Measurements from ENCODE around the gene SCFD2. TPM values are rescaled to one million over a fixed set of nuclear protein-coding genes. Genes with fewer than 3 reads are reported as not detected.
"Not testable (repeated sequence)": the region's sequence is repeated elsewhere in the genome, so short reads cannot be mapped to it uniquely, and the experiment has no call there.

Gene SCFD2
- total RNA-seq, 2 donors from 2014 or later, result 17.5 to 18.6 TPM

DNA sequence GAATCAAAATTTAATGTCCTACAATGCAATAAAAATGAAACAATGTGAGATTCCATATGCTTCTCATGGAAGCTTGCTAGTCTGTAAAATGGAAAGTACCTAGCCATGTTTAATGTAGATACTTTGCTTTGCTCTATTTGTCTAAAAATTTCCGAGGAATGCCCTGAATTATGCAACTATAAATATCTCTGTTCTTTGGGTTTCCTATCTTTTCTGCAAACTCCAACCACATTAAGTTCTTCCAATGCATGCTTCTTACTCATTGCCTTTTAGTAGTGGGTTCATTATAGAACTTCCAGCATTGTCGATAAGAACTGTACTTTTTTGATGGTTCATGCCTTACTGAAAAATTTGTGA is 325.4 kb downstream of the SCFD2 start:
- no peak for DNase-seq (ENCODE audit: low spot score)
- intact Hi-C loops (cut with DNase I), result no loop called here

DNA sequence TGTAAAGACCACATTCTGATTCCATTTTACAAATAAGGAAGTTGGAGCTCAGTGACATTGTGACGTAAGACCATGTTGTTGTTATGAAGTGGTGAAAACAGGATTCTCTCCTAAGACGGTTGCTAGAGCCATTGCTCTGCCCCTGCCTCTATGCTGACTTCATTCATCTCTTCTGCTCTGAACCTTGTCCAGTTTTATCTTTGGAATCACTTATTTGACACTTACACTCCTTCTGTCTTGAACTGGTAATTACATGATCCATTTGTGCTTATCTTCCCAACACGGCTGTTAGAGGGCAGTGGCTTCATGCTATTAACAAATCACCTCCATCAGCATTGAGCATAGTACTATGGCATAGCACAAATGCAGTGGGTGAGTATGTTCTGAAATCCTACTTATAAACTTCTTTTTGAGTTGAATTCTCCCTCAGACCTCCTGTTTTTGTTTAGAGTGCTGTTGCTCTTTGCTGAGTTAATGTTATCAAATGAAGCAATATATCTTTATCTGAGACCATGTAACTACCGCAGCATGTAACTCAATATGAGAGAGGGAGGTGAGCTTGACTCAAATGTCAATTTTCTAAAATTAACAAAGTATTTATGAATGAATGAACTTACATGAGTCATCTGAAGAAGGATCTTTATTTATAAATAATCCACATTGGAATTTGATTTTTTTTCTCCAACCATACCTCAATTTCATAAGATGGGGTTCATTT is 326.0 kb downstream of the SCFD2 start:
- intact Hi-C loops (cut with DNase I), result no loop called here
- no peak for DNase-seq (ENCODE audit: low spot score)

DNA sequence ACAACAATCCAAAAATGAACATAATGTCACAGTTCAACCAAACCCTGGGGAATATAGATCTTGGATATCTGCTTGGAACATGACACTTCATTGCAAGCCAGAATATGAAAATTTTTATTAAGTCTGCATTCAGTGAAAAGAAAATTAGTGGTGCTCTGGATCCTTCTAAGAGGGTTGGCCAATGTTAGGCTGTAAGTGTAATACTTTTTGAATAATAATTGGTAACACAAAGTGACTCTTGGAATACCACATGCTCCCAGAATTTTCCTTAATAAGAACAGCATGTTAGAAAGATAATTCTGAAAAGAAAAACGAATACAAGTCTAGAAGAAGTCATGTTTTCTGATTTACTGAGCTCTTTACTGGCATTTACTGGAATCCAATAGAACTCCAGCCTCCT is 328.0 kb downstream of the SCFD2 start:
- no peak for DNase-seq (ENCODE audit: low spot score)
- intact Hi-C loops (cut with DNase I), result no loop called here

DNA sequence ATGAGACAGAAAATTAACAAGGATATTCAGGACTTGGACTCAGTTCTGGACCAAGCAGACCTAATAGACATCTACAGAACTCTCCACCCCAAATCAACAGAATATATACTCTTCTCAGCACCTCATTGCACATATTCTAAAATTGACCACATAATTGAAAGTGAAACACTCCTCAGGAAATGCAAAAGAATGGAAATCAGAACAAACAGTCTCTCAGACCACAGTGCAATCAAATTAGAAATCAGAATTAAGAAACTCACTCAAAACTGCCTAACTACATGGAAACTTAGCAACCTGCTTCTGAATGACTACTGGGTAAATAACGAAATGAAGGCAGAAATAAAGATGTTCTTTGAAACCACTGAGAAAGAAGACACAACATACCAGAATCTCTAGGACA is 333.0 kb downstream of the SCFD2 start:
- DNase-seq (ENCODE audit: low spot score); intact Hi-C loops (cut with DNase I): not testable (repeated sequence)

DNA sequence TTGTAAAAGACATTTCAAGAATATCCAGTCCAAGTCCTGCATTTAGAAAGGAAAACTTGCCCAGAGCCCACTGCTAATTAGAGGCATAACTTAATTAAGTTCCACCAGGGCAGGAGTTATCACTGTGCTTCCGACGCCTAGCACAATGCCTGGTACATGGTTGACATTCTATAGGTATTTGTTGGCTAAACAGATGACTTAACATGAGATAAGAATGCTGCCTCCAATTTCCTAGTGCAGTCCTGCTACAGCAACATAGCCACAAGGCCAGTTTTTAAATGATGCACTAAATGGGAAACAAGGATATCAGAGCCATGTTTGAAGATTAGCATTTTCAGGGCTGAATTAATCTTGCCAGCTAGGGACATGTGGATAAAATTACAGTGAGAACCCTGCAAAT is 339.6 kb downstream of the SCFD2 start:
- intact Hi-C loops (cut with DNase I), result no loop called here
- DNase-seq (ENCODE audit: low spot score), result no peak

DNA sequence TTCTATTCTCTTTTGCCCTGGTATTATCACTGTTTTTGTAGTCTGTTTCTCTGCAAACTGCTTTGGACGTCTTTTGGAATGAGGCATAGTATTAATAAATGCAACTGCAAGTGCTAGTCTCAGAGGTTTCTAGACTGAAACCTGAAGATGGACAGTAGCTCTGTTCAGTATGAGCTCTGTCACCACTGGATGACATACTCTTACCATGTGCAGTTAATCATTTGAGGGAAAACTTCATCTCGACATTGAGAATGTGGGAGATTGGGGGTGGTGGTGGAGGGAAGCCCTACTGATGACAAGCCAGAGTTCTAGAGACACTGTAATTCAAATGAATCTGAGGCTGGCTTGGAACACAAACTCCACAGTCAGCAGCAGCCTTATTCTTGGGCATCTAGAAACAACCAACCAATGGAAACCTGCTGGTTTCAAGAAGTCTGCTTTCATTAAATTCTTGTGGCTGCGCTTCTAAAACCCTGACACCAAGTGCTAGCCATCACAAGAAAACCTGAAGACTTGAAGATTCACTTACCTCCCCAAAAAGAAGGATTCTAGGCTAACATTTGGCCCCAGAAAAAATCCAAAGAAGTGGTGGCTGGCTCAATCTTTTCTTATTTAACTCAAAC is 342.1 kb downstream of the SCFD2 start:
- no peak for DNase-seq (ENCODE audit: low spot score)
- intact Hi-C loops (cut with DNase I), result no loop called here

DNA sequence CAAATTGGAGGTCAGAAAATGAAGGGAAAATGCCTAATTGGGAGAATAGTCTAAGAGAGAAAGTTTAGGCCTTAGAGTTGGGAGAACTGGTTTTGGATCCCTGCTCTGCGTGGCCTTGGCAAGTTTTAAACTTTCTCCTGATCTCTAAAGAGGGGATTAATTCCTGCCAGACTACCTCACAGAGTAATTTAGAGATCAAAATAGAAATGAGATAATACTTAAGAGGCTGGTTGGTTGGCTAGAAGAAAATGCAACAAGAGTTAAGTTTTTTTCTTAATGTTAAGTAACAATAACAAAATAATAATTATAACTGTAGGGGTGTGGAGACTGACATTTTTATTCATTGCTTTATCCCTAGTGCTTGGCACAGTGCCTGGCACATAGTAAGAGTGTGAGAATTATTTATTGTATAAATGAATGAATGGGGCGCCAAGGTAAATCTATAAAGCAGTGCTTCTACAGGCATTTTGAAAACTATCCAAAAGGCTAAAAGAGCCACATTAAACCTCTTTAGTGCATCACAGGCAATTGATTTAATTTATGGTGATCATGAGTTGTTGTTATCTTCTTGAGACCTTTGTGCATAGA is 343.3 kb downstream of the SCFD2 start:
- intact Hi-C loops (cut with DNase I), result no loop called here
- no peak for DNase-seq (ENCODE audit: low spot score)

DNA sequence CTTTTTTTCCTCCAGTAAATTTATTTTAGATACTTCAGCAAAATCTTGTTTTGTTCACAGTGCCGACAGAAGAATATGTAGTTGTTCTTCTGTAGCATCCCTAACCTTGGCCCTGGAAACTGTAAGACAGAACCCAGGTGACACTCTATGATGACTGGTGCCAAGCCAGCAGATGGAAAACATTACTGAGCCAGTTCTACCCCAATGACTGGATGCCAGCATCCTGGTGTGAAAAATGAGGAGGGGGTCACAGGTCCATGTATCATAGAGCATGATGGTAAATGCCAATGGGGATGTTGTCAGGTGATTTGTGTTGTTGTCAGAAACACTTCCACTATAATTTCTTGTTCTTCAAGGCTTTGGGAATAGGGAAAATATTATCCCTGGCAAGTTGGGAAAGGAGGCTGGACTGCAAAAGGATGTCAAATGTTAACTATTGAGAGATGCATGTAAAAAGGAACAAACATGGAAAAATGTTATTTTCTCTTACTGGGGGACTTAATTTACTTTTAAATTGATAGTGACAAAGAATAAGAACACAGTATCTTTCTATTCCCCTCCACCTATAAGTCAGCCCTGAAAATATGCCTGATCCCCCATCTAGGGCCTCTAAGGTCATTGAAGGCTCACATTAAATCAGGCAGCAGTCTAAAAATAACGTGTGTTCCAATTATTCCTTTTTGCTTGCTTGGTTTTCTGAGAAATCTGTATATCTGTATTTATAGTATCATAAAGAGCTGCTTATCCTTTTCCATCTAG is 343.9 kb downstream of the SCFD2 start:
- intact Hi-C loops (cut with DNase I), result no loop called here
- DNase-seq (ENCODE audit: low spot score), result no peak

DNA sequence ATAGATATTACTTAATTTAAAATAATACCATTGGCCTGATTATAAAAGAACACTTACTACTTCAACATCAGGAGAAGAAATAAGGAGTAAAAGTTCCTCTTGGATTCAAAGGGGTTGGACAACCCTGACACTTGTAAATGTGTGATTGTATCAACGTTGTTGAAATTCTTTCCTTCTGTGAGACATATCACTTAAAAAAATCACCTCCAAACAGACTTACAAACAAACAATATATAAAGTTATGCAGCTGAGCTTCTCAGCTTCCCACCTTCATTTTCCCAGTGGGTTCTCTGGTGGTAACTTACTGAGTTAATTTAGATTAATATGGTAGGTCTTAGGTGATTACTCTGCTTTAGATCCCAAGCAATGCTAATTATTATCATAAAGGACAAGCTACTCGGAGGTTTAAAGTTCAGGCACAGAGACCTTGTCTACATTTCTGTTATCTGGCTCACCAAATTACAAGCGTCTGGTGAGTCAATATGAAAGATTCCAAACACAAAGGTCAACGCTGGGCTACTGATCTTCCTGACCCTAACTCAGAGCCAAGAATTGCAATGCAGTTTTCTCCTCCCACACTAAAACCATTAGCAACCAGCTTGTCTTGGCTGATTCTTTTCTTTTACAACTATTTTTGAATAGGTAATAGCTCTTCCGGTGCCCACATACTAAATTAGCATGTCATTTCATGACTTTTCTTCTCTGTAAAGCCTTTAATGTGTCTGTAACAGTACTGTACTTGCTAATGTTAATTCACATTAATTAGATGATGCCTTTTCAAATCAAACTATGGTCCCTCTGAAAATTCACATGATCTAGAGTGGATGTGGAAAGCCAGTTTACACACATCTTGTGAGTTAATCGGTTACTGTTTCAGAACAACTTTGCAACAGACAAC is 346.1 kb downstream of the SCFD2 start:
- no peak for DNase-seq (ENCODE audit: low spot score)
- intact Hi-C loops (cut with DNase I), result no loop called here

DNA sequence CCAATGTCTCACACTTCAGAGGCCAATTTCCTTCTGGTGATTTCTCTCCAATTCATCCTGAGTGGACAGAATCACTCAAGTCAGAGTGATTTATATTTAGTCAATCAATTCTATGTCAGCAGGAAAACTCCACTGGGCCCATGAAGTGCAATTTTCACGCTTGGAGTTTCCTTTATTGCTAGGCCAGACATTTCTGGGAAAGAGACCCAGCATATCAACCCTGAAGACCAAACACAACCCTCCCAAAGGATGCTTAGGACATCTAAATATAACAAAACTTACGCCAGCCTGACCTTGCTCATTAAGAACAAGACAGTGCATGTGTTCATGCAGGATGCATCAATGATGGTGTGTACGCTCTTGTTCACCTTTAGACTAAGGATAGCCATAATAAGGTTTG is 347.4 kb downstream of the SCFD2 start:
- intact Hi-C loops (cut with DNase I), result no loop called here
- no peak for DNase-seq (ENCODE audit: low spot score)

DNA sequence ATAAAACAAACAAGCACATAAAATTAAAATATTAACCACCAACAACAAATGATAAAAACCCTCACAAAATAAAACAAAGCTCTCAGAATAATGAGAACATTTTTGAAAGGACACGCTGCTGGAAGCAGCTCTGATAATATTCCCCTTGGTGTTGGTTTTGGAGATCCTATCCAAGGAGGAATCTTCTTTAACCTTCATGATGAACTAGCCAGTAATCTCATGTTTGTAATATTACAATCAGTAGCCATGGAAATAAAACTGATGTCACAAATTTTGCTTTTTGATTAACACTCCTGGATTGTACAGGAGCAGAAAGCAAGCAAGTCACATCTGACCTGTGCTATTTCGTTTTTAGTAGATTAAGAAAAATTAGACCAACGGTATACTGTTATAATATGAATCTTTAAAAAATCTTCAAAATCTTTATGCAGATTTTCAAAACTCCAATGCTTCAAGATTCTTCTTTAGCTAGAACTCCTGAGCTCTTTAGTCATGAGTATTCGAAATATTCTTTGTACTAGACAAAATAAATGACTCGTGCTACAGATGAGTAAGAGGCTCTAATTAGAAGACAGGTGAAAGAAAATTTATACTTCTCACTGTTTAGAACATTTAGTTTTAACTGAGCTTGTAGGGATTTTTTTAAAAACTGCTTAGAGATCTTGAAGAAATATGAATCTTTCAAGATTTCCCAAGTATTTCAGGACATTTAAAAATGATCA is 349.6 kb downstream of the SCFD2 start:
- intact Hi-C loops (cut with DNase I), result no loop called here
- DNase-seq (ENCODE audit: low spot score), result no peak

DNA sequence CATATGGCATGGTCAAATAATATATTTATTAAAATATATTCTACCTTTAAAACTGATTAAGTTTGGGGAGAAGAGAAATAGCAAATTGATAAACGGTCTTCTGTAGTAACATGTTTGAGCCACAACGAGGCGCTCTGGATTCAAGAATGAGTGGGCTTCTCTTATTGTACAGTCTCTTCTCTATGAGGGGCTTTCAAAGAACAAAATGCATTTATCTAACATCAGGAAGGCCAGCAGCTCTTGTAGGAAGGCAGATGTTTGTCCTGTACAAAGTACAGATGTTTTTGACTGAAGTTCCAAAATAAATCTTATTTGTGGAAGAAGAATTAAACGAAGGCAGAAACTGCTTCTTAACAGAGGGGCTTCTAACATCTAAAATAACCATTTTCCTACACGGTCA is 350.2 kb downstream of the SCFD2 start:
- intact Hi-C loops (cut with DNase I), result no loop called here
- DNase-seq (ENCODE audit: low spot score), result no peak

DNA sequence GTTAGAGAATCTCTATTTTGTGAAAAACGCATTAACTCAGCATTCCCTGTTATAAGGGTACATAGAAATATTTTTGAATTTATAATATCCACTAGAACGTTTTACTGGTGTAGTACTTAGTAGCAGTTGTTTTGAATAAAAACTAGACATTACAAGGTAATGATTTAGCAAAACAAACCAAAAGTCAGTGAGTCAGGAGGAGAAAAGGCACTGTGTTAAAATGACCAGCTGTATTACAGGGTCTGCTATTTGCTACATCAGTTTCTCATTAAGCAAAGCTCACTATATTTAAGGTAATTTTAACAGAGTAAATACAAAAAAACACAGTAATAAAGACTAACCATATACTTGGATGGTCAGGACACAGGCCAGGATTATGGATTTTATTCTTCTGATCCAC is 351.0 kb downstream of the SCFD2 start:
- intact Hi-C loops (cut with DNase I), result no loop called here
- DNase-seq (ENCODE audit: low spot score), result no peak

DNA sequence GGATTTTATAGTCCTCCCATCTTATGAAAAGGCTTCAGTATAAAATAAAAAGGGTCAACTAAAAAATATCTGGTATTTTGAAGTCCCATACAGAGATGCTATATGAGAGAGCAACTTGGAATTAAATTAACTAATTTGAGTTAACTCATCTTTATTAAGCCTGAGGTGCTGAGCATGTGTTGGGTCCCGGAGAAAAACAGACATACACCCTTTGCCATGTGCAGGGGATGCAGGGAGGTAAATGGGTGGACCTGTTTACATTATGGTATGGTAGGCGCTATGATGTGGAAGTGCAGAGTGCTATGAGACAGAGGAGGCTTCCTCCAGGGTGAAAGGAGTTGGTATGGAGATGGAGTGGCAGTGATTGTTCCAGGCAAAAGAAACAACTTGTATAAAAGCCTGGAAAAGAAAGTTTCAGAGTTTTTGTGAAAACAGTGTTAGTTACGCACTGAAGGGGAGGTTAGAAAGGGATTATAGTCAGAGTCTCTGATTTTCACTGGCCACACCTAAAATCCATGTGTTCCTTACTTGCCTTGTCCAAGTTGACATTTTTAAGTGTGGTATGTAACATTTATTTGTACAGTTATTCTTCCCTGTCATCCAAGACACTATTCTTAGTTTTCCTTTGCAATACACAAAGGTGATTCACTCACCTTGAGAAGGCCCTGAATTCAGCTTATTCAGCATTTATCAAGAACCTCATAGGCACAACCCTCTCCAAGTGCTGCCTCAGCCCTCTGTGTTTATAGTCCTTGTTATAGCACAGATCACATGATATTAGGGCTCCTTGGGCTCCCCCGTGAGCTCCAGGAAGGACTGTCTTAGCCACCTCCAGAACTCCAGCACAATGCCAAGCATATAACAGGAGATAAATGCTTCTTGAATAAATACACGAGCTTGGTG is 351.7 kb downstream of the SCFD2 start:
- intact Hi-C loops (cut with DNase I), result no loop called here

DNA sequence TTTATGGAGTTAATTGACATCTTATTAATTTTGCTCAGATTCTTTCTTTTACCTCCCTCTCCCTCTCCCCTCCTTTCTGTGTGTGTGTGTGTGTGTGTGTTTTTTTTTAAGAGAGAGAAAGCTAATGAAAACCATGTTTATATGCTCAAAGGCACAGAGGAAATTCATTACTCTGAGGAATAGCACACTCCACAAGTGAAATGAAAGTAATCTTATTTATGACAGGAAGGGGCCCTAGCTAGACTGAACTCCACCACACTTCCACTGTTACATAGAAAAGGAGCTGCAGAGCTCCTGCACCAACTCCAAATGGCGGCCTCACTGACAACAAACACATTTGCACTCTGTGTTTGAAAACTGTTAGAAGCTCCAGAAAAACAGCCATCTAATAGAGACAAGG is 353.1 kb downstream of the SCFD2 start:
- DNase-seq (ENCODE audit: low spot score), result no peak
- intact Hi-C loops (cut with DNase I), result no loop called here

More for the DNA sequence above, 351.7 kb downstream of the SCFD2 start:
- DNase-seq (ENCODE audit: low spot score), result no peak

DNA sequence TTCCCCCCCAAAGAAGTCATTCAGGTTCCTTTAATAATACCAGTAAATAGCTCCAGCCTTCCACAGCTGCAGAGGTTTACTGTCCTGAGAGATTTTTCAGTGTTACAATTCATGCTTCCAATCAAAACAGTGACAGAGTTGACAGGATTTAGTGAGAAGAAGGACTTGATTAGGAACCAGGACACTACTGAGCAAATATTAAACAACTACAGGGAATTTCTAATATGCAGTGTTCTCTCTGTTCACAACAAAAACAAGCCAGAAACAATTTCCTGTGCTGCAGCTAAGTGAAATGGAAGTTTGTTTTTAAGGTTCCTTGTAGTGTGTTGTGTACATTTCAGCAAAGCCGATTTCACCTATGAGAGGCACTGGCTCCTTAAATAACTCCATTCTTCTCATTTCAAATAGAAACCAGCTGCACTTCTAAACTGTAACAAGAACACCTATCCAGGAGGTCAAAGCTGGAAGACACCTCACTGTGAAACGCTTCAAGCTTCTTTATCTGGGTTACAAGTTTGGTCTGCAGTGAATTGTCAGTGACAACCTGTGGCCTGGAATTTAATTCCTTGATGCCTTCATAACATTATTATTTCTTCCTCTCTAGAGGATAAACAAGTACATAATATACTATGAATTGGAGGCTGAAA is 354.5 kb downstream of the SCFD2 start:
- intact Hi-C loops (cut with DNase I), result no loop called here
- DNase-seq (ENCODE audit: low spot score), result no peak

DNA sequence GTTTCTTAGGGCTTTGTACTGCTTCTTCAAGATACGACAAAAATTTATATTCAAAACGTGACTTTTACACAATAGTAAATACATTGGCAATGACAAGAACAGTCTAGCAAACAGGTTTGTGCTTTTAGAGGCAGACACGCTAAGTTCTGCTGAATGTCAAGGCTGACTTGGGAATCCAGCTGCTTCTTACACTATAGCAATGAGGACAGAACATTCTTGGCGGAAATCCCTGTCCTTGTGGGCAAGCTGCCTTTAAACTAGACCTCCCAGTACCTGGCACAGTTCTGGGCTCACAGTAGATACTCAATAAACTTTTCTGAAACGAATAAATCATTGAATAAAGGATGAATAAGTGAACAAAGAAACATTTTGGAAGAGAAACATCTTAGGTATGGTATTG is 355.5 kb downstream of the SCFD2 start:
- DNase-seq (ENCODE audit: low spot score), result no peak
- intact Hi-C loops (cut with DNase I), result no loop called here

Data from posterior vena cava (tissue), 2 donors.